B cell (primary cell): ENCODE measurements around the gene SRCAP. TPM values are rescaled to one million over a fixed set of nuclear protein-coding genes. Genes with fewer than 3 reads are reported as not detected.

Experiments
- ATAC-seq: fragments of 200-7000 bp; cut with Tn5 transposase; one replicate; pipeline ENCODE4 v1.10.0; 2021; ENCODE audit warnings: low read depth, mild to moderate bottlenecking, moderate number of reproducible peaks, moderate library complexity
- CTCF ChIA-PET: fragments of 350-600 bp; sonication (Branson Sonifier 250); formaldehyde crosslinking; loops from one replicate; lab custom pipeline; 2021; ENCODE audit warnings: antibody characterized with exemption, inconsistent platforms; lab: Charles Lee
- POLR2A ChIA-PET: fragments of 350-600 bp; sonication (Branson Sonifier 250); formaldehyde crosslinking; loops from one replicate; lab custom pipeline; 2021; ENCODE audit warnings: antibody characterized with exemption; lab: Charles Lee
- DNase-seq: peaks from one replicate; pipeline ENCODE4 v3.0.0; 2013
- H2AFZ ChIP-seq: 2 replicates; pipeline ENCODE4 v1.6.1; 2012; ENCODE audit warnings: mild to moderate bottlenecking, low read depth, low read length; ENCODE audit not compliant: insufficient read depth, poor library complexity, severe bottlenecking
- H3K27ac ChIP-seq, 2 donors: 1 replicate in 1 of 2; 2 replicates in 1 of 2; pipeline ENCODE4 v1.5.1; 2012 to 2013; ENCODE audit warnings: low read length in 2 of 2, mild to moderate bottlenecking in 2 of 2, moderate library complexity in 1 of 2
- H3K27me3 ChIP-seq, 4 experiments: fragments of 200-600 bp in 1 of 4; sonication (generic) in 1 of 4; replicated peaks in 1 of 4; 1 replicate in 2 of 4; 2 replicates in 2 of 4; pipeline versions ENCODE4 v1.6.1 to v1.7.0; 2013 to 2016; ENCODE audit warnings: low read length in 3 of 4, mild to moderate bottlenecking in 2 of 4, mixed read lengths in 1 of 4, moderate library complexity in 1 of 4; ENCODE audit not compliant: insufficient read depth in 4 of 4, control insufficient read depth in 3 of 4; ENCODE audit errors: control extremely low read depth in 1 of 4
- H3K36me3 ChIP-seq, 2 experiments: replicated peaks in 1 of 2; 1 replicate in 1 of 2; 2 replicates in 1 of 2; pipeline versions ENCODE4 v1.6.1 to v1.7.1; 2013; ENCODE audit warnings: low read length in 1 of 2; ENCODE audit not compliant: insufficient read depth in 2 of 2, control insufficient read depth in 1 of 2; ENCODE audit errors: control extremely low read depth in 1 of 2, extremely low read depth in 1 of 2
- H3K4me1 ChIP-seq, 2 donors: fragments of 200-600 bp in 1 of 2; sonication (generic) in 1 of 2; 1 replicate in 1 of 2; 2 replicates in 1 of 2; pipeline versions ENCODE4 v1.5.1 to v1.6.1; 2013 to 2017; ENCODE audit warnings: low read length in 2 of 2; ENCODE audit not compliant: control insufficient read depth in 2 of 2, insufficient read depth in 2 of 2
- H3K4me2 ChIP-seq: replicated peaks from 2 replicates; pipeline ENCODE3; 2012; ENCODE audit warnings: mild to moderate bottlenecking, low read depth, low read length; ENCODE audit not compliant: poor library complexity, severe bottlenecking
- H3K4me3 ChIP-seq, 5 experiments: fragments of 200-600 bp in 1 of 5; sonication (generic) in 1 of 5; 1 replicate in 3 of 5; 2 replicates in 2 of 5; pipeline versions ENCODE4 v1.5.1 to v1.7.0; 2011 to 2016; ENCODE audit warnings: low read length in 4 of 5, mild to moderate bottlenecking in 4 of 5, low read depth in 2 of 5, control low read depth in 1 of 5, moderate library complexity in 1 of 5; ENCODE audit not compliant: insufficient read depth in 1 of 5; ENCODE audit errors: control extremely low read depth in 1 of 5, extremely low read depth in 1 of 5
- H3K79me2 ChIP-seq: fragments of 200-600 bp; sonication (generic); one replicate; pipeline ENCODE4 v1.6.0; 2016; ENCODE audit warnings: low read length; ENCODE audit not compliant: control insufficient read depth, insufficient read depth
- H3K9ac ChIP-seq: fragments of 200-600 bp; sonication (generic); 2 replicates; pipeline ENCODE4 v1.6.1; 2017; ENCODE audit warnings: mild to moderate bottlenecking, low read length, moderate library complexity
- H3K9me3 ChIP-seq, 3 donors: one replicate each; pipeline versions ENCODE4 v1.6.1 to v1.7.1; 2013; ENCODE audit warnings: low read length in 2 of 3; ENCODE audit not compliant: control insufficient read depth in 2 of 3, insufficient read depth in 1 of 3; ENCODE audit errors: control extremely low read depth in 1 of 3
- H4K20me1 ChIP-seq: 2 replicates; pipeline ENCODE4 v1.6.0; 2012; ENCODE audit warnings: mild to moderate bottlenecking, low read length; ENCODE audit not compliant: insufficient read depth, control insufficient read depth, poor library complexity, severe bottlenecking
- H3K27ac Mint-ChIP-seq: one replicate; pipeline ENCODE4 v1.8.0; 2021; ENCODE audit warnings: mixed read lengths
- H3K27me3 Mint-ChIP-seq: one replicate; pipeline ENCODE4 v1.8.0; 2021; ENCODE audit warnings: mixed read lengths
- H3K4me1 Mint-ChIP-seq: one replicate; pipeline ENCODE4 v1.8.0; 2021; ENCODE audit warnings: mixed read lengths
- H3K4me3 Mint-ChIP-seq: one replicate; pipeline ENCODE4 v1.8.0; 2021; ENCODE audit warnings: mixed read lengths
- H3K9me3 Mint-ChIP-seq: one replicate; pipeline ENCODE4 v1.8.0; 2022; ENCODE audit warnings: mixed read lengths; ENCODE audit not compliant: insufficient read depth
- WGBS: methylation state at CpG from one replicate; pipeline ENCODE4 v1.1.5; 2013; ENCODE audit warnings: missing lambda C conversion rate; ENCODE audit not compliant: insufficient coverage; 5-methylcytosine and 5-hydroxymethylcytosine counted together
- intact Hi-C: fragments of 100-400 bp; cut with micrococcal nuclease; formaldehyde crosslinking; loops from one replicate; pipeline ENCODE4 v1.10.0; 2022
- polyA plus RNA-seq: library from polyadenylated mRNA; depleted of rRNA; stranded (reverse); fragments of >200 nt; gene quantifications from 2 replicates; pipeline ENCODE4 v1.2.3, GENCODE V29; 2012
- total RNA-seq, 2 donors: library from RNA; stranded (reverse); fragments of 120-200 nt in 1 of 2; gene quantifications; 1 replicate in 1 of 2; 2 replicates in 1 of 2; pipeline versions ENCODE4 v1.2.3 to v1.2.4, GENCODE V29; 2013 to 2022
- TF ChIP-seq, protein P1 (sequence below): fragments of 200-600 bp; IDR thresholded peaks from one replicate; pipeline ENCODE4 v1.8.0; 2022; ENCODE audit warnings: antibody characterized with exemption, mild to moderate bottlenecking

SRCAP gene
- total and polyA plus RNA-seq, 2 donors (not counting 1 experiment from before 2014, with no cell fraction given): 20.9 to 145 TPM

DNA sequence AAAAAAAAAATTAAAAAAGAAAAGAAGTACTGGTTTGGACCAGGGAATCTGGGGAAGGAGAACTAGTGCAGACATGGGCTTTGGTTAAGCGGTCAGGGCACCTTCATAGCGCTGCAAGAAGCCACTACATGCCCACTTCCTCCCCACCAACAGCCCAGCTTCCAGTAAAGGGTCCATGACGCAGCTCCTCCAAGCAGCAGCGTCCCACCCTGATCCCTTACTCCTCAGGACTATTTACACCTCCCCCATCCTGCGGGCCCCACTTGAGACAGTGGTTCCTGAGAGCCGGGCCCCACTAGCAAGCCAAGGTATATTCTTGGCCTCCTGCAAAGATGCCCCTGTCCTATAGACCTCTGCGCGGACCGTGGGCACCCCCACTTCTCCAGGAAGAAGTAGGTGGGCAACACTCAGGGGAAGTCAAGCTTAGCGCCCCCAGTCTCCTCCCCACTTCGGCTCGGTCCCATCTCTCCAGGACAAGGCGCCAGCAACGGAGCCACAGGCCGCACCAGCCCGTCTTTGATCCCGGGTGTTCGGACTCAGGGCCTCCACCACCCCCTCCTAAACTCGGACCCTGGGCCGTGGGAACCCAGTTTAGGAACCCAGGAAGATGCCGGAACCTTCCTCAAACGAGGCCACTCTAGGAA, 49.1 kb upstream of the SRCAP start:
- Histone ChIP-seq H2AFZ (peak overlapping the region; percentile 99), H3K9ac (peak overlapping the region; percentile 99), H3K4me2 (peak overlapping the region; percentile 100), H3K9me3 (peaks cover 0 to 8% (median 0%) of the 10 kb centered on the region in 3 donors), H3K4me3 (peak overlapping the region; percentile 34 to 100 (median 86)), H3K36me3 (peaks cover 0 to 26% of the 10 kb centered on the region in 2 experiments), H3K27me3 (no peaks in the 10 kb centered on the region), H3K4me1 (peaks cover 9 to 21% of the 10 kb centered on the region in 2 donors), H3K27ac (peak overlapping the region; percentile 97 to 98), H4K20me1 (no peaks in the 10 kb centered on the region), H3K79me2 (no peaks in the 10 kb centered on the region)
- ChIA-PET POLR2A (interaction anchor here (0.5 to 2.8 kb wide), 19 partner anchors 8 to 782 kb away, joined by 3 to 37 read pairs (median 5); partner anchors contain the start of genes DCTPP1, FBRS, ZNF688 and ZNF747), CTCF (interaction anchor here (1.0 to 3.6 kb wide), 11 partner anchors 10 to 232 kb away, joined by 3 to 33 read pairs (median 6); partner anchors contain the start of genes FBRS, ZNF688 and ZNF747)
- H3K9me3 Mint-ChIP-seq: no peaks in the 10 kb centered on the region
- ATAC-seq (no peak), DNase-seq (no peak)
- no peaks in the 10 kb centered on the region for H3K27me3 Mint-ChIP-seq
- intact Hi-C loops: no loop called here
- 28% methylated on average over 21 of the region's 22 CpGs for WGBS
- TF ChIP-seq, protein P1, sequence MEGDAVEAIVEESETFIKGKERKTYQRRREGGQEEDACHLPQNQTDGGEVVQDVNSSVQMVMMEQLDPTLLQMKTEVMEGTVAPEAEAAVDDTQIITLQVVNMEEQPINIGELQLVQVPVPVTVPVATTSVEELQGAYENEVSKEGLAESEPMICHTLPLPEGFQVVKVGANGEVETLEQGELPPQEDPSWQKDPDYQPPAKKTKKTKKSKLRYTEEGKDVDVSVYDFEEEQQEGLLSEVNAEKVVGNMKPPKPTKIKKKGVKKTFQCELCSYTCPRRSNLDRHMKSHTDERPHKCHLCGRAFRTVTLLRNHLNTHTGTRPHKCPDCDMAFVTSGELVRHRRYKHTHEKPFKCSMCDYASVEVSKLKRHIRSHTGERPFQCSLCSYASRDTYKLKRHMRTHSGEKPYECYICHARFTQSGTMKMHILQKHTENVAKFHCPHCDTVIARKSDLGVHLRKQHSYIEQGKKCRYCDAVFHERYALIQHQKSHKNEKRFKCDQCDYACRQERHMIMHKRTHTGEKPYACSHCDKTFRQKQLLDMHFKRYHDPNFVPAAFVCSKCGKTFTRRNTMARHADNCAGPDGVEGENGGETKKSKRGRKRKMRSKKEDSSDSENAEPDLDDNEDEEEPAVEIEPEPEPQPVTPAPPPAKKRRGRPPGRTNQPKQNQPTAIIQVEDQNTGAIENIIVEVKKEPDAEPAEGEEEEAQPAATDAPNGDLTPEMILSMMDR: no peak
- peaks cover 19% of the 10 kb centered on the region for H3K4me1 Mint-ChIP-seq
- H3K4me3 Mint-ChIP-seq: peak overlapping the region; percentile 91
- peak overlapping the region; percentile 96 for H3K27ac Mint-ChIP-seq
